Neural cell (in vitro differentiated cells): ENCODE measurements around the gene MBNL2. TPM values are rescaled to one million over a fixed set of nuclear protein-coding genes. Genes with fewer than 3 reads are reported as not detected.

Source experiments
- H2AFZ ChIP-seq: fragments of 200-600, 300-800 bp; sonication (generic), shearing (Covaris generic); 2 replicates; pipeline ENCODE4 v1.6.0; 2014; ENCODE audit warnings: low read depth, mild to moderate bottlenecking, antibody characterized with exemption, low read length, moderate library complexity
- H3F3A ChIP-seq: fragments of 200-600 bp; shearing (Covaris generic); 2 replicates; pipeline ENCODE4 v1.6.1; 2016; ENCODE audit warnings: mild to moderate bottlenecking, moderate library complexity, mixed read lengths, antibody characterized with exemption, low read length; ENCODE audit not compliant: insufficient read depth, poor library complexity, severe bottlenecking
- H3K27ac ChIP-seq: fragments of 200-600, 300-800 bp; sonication (generic), shearing (Covaris generic); 2 replicates; pipeline ENCODE4 v1.5.1; 2014; ENCODE audit warnings: mild to moderate bottlenecking, low read length, moderate library complexity
- H3K27me3 ChIP-seq: fragments of 300-800, 200-600 bp; sonication (generic), shearing (Covaris generic); 2 replicates; pipeline ENCODE4 v1.6.0; 2014; ENCODE audit warnings: mild to moderate bottlenecking, low read depth, low read length, moderate library complexity; ENCODE audit not compliant: insufficient read depth
- H3K36me3 ChIP-seq: fragments of 300-800, 200-600 bp; sonication (generic), shearing (Covaris generic); 2 replicates; pipeline ENCODE4 v1.5.1; 2014; ENCODE audit warnings: mild to moderate bottlenecking, antibody characterized with exemption, low read length, moderate library complexity; ENCODE audit not compliant: insufficient read depth
- H3K4me2 ChIP-seq: fragments of 300-800, 200-600 bp; sonication (generic), shearing (Covaris generic); 2 replicates; pipeline ENCODE4 v1.6.0; 2014; ENCODE audit warnings: mild to moderate bottlenecking, low read length
- H3K4me3 ChIP-seq: fragments of 300-800, 200-600 bp; sonication (generic), shearing (Covaris generic); 2 replicates; pipeline ENCODE4 v1.5.1; 2014; ENCODE audit warnings: mild to moderate bottlenecking, low read length, moderate library complexity
- H3K79me2 ChIP-seq: fragments of 200-600 bp; shearing (Covaris generic); replicated peaks from 2 replicates; pipeline ENCODE4 v1.6.0; 2014; ENCODE audit warnings: mild to moderate bottlenecking, low read length, moderate library complexity; ENCODE audit not compliant: insufficient read depth
- H3K9ac ChIP-seq: fragments of 300-800, 200-600 bp; sonication (generic), shearing (Covaris generic); 2 replicates; pipeline ENCODE4 v1.6.1; 2016; ENCODE audit warnings: mild to moderate bottlenecking, low read length, mixed read lengths
- H3K9me2 ChIP-seq: fragments of 200-600 bp; shearing (Covaris generic); 2 replicates; pipeline ENCODE4 v1.6.1; 2016; ENCODE audit warnings: mild to moderate bottlenecking, low read length, mixed read lengths; ENCODE audit not compliant: insufficient read depth
- H3K9me3 ChIP-seq: fragments of 200-600, 300-800 bp; sonication (generic), shearing (Covaris generic); 2 replicates; pipeline ENCODE4 v1.6.1; 2016; ENCODE audit warnings: mild to moderate bottlenecking, mixed run types, low read length, moderate library complexity, mixed read lengths
- H4K20me1 ChIP-seq: fragments of 200-600 bp; shearing (Covaris generic); 2 replicates; pipeline ENCODE4 v1.6.1; 2016; ENCODE audit warnings: mild to moderate bottlenecking, mixed run types; ENCODE audit not compliant: insufficient read depth
- EP300 ChIP-seq: fragments of 450-650 bp; conservative IDR thresholded peaks from 2 replicates; pipeline ENCODE4 v1.6.1; 2014; ENCODE audit warnings: antibody characterized with exemption, mild to moderate bottlenecking, moderate library complexity; ENCODE audit not compliant: poor library complexity, severe bottlenecking
- EZH2 ChIP-seq: fragments of 200-600, 300-800 bp; shearing (Covaris generic), sonication (generic); IDR thresholded peaks from 2 replicates; pipeline ENCODE4 v1.6.1; 2014; ENCODE audit warnings: antibody characterized with exemption, low read length, borderline replicate concordance, mild to moderate bottlenecking; ENCODE audit not compliant: insufficient read depth, poor library complexity, severe bottlenecking
- MXI1 ChIP-seq: fragments of 450-650 bp; conservative IDR thresholded peaks from 2 replicates; pipeline ENCODE4 v1.6.1; 2014; ENCODE audit warnings: antibody characterized with exemption, mild to moderate bottlenecking; ENCODE audit not compliant: poor library complexity, severe bottlenecking
- POLR2AphosphoS5 ChIP-seq: IDR thresholded peaks from 2 replicates; pipeline ENCODE4 v1.6.1; 2012
- RAD21 ChIP-seq: fragments of 450-650 bp; conservative IDR thresholded peaks from 2 replicates; pipeline ENCODE4 v1.6.1; 2014; ENCODE audit warnings: antibody characterized with exemption, mild to moderate bottlenecking, moderate library complexity
- SMC3 ChIP-seq: fragments of 450-650 bp; conservative IDR thresholded peaks from 2 replicates; pipeline ENCODE4 v1.6.1; 2014; ENCODE audit warnings: antibody characterized with exemption, mild to moderate bottlenecking, moderate library complexity; ENCODE audit not compliant: poor library complexity
- TAF1 ChIP-seq: IDR thresholded peaks from 2 replicates; pipeline ENCODE4 v1.6.1; 2012; ENCODE audit warnings: low read depth
- polyA plus RNA-seq: library from polyadenylated mRNA; depleted of rRNA; stranded (reverse); fragments of >200 nt; gene quantifications from 2 replicates; pipeline ENCODE4 v1.2.3, GENCODE V29; 2014
- TF ChIP-seq, protein P1 (sequence below): fragments of 450-650 bp; IDR thresholded peaks from 2 replicates; pipeline ENCODE4 v1.5.1; 2014; ENCODE audit warnings: antibody characterized with exemption, mild to moderate bottlenecking, moderate library complexity; ENCODE audit not compliant: poor library complexity, severe bottlenecking
- TF ChIP-seq, protein P2 (sequence below): IDR thresholded peaks from 2 replicates; pipeline ENCODE4 v1.6.1; 2012; ENCODE audit warnings: borderline replicate concordance

The MBNL2 gene
- polyA plus RNA-seq, 1 donor from 2014 or later, result 4.3 TPM

DNA sequence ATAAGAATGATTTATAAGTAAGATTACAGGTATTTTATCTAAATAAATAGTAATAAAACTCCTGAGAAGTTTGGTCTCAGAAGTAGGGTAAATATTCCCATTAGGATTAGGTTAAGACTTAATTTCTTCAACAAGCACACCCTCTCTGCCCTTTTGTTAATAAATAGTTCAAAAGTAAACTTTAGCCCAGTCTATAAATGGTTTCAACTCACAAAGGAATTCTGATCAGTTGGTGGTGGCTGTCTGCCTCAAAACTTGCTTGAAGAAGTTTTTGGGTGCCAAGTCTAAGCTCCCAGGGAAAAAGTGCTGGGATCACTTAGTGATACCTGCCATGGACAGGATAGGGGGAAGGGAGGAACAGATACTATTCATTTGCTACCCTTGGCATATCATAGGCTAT, 22.9 kb downstream of the MBNL2 start:
- H3K36me3 ChIP-seq, result no peaks in the 10 kb centered on the region
- H3K4me2 ChIP-seq, result no peak overlapping the region
- no peak overlapping the region for H3K27ac ChIP-seq
- no peaks in the 10 kb centered on the region for H3K9me2 ChIP-seq
- H4K20me1 ChIP-seq, result no peaks in the 10 kb centered on the region
- no peak overlapping the region for H3K4me3 ChIP-seq
- H3K9ac ChIP-seq, result no peak overlapping the region
- H2AFZ ChIP-seq, result no peak overlapping the region
- H3K27me3 ChIP-seq, result no peaks in the 10 kb centered on the region
- TF ChIP-seq MXI1 (no peak), TAF1 (no peak), SMC3 (no peak), EP300 (no peak), EZH2 (no peak), POLR2AphosphoS5 (no peak), RAD21 (no peak)
- TF ChIP-seq, protein P1, sequence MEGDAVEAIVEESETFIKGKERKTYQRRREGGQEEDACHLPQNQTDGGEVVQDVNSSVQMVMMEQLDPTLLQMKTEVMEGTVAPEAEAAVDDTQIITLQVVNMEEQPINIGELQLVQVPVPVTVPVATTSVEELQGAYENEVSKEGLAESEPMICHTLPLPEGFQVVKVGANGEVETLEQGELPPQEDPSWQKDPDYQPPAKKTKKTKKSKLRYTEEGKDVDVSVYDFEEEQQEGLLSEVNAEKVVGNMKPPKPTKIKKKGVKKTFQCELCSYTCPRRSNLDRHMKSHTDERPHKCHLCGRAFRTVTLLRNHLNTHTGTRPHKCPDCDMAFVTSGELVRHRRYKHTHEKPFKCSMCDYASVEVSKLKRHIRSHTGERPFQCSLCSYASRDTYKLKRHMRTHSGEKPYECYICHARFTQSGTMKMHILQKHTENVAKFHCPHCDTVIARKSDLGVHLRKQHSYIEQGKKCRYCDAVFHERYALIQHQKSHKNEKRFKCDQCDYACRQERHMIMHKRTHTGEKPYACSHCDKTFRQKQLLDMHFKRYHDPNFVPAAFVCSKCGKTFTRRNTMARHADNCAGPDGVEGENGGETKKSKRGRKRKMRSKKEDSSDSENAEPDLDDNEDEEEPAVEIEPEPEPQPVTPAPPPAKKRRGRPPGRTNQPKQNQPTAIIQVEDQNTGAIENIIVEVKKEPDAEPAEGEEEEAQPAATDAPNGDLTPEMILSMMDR, result no peak
- TF ChIP-seq, protein P2, sequence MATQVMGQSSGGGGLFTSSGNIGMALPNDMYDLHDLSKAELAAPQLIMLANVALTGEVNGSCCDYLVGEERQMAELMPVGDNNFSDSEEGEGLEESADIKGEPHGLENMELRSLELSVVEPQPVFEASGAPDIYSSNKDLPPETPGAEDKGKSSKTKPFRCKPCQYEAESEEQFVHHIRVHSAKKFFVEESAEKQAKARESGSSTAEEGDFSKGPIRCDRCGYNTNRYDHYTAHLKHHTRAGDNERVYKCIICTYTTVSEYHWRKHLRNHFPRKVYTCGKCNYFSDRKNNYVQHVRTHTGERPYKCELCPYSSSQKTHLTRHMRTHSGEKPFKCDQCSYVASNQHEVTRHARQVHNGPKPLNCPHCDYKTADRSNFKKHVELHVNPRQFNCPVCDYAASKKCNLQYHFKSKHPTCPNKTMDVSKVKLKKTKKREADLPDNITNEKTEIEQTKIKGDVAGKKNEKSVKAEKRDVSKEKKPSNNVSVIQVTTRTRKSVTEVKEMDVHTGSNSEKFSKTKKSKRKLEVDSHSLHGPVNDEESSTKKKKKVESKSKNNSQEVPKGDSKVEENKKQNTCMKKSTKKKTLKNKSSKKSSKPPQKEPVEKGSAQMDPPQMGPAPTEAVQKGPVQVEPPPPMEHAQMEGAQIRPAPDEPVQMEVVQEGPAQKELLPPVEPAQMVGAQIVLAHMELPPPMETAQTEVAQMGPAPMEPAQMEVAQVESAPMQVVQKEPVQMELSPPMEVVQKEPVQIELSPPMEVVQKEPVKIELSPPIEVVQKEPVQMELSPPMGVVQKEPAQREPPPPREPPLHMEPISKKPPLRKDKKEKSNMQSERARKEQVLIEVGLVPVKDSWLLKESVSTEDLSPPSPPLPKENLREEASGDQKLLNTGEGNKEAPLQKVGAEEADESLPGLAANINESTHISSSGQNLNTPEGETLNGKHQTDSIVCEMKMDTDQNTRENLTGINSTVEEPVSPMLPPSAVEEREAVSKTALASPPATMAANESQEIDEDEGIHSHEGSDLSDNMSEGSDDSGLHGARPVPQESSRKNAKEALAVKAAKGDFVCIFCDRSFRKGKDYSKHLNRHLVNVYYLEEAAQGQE, result no peak
- no peaks in the 10 kb centered on the region for H3F3A ChIP-seq
- H3K79me2 ChIP-seq, result no peaks in the 10 kb centered on the region
- no peaks in the 10 kb centered on the region for H3K9me3 ChIP-seq

DNA sequence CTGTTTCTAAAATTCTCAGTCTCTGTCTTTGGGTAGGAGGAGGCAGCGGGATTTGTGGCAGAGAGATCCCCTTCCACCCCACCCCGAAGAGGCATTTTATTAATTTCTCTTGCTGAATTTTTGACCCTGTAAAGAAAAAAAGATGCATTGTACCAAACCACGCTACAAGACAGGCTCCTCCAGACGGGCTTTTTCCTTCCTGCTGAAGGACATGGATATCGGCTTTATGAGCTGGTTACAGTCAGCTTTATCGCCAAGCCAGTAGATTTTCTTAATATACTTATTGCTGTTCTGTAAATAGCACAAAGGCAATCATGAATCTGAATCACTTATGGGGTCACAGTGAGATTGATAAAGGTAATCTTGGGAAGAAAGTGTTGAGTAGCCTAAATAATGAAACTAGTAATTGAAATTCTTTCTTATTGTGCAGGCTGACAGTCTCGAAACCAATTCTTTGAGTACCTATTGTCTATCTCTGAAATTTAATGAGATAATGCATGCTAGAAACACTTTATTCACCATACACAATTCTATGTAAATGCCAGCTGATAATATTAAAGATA, 24.5 kb downstream of the MBNL2 start:
- no peak overlapping the region for H3K4me3 ChIP-seq
- H3K9me2 ChIP-seq, result no peaks in the 10 kb centered on the region
- no peak overlapping the region for H3K9ac ChIP-seq
- no peaks in the 10 kb centered on the region for H3K79me2 ChIP-seq
- no peaks in the 10 kb centered on the region for H4K20me1 ChIP-seq
- H3K27ac ChIP-seq, result no peak overlapping the region
- H3K27me3 ChIP-seq, result no peaks in the 10 kb centered on the region
- no peaks in the 10 kb centered on the region for H3K9me3 ChIP-seq
- H2AFZ ChIP-seq, result no peak overlapping the region
- no peaks in the 10 kb centered on the region for H3K36me3 ChIP-seq
- H3F3A ChIP-seq, result no peaks in the 10 kb centered on the region
- TF ChIP-seq MXI1, result no peak
- TF ChIP-seq SMC3, result no peak
- no peak for TF ChIP-seq EZH2
- no peak for TF ChIP-seq EP300
- TF ChIP-seq, protein P2, result no peak
- TF ChIP-seq, protein P1, result no peak
- H3K4me2 ChIP-seq, result no peak overlapping the region
